Progenitor cell of endocrine pancreas (in vitro differentiated cells): ENCODE measurements around the gene SHQ1. TPM values are rescaled to one million over a fixed set of nuclear protein-coding genes. Genes with fewer than 3 reads are reported as not detected.

ENCODE experiments used
- DNase-seq: peaks from one replicate; pipeline ENCODE4 v3.0.0; 2021; ENCODE audit warnings: low spot score; ENCODE audit not compliant: unreplicated experiment
- H3K27ac Mint-ChIP-seq: 2 replicates; pipeline ENCODE4 v1.8.0; 2021; ENCODE audit warnings: mild to moderate bottlenecking, moderate library complexity, mixed read lengths
- H3K27me3 Mint-ChIP-seq: 2 replicates; pipeline ENCODE4 v1.8.0; 2021; ENCODE audit warnings: mixed read lengths
- H3K36me3 Mint-ChIP-seq: 2 replicates; pipeline ENCODE4 v1.8.0; 2022; ENCODE audit warnings: mixed read lengths; ENCODE audit not compliant: insufficient read depth
- H3K4me1 Mint-ChIP-seq: 2 replicates; pipeline ENCODE4 v1.8.0; 2021; ENCODE audit warnings: low read depth, mixed read lengths
- H3K4me3 Mint-ChIP-seq: 2 replicates; pipeline ENCODE4 v1.8.0; 2021; ENCODE audit warnings: low read depth, mild to moderate bottlenecking, moderate library complexity, mixed read lengths
- H3K9me3 Mint-ChIP-seq: 2 replicates; pipeline ENCODE4 v1.8.0; 2021; ENCODE audit warnings: low read depth, mixed read lengths
- total RNA-seq: library from RNA; stranded (reverse); gene quantifications from 2 replicates; pipeline ENCODE4 v1.2.1, GENCODE V29; 2021
- TF ChIP-seq, protein P1 (sequence below): fragments of 200-600 bp; sonication (generic); IDR thresholded peaks from one replicate; pipeline ENCODE4 v1.5.0; 2021; ENCODE audit warnings: antibody characterized with exemption, mild to moderate bottlenecking; ENCODE audit not compliant: unreplicated experiment

The SHQ1 gene
- total RNA-seq, 1 donor from 2014 or later, result 19.4 TPM

DNA sequence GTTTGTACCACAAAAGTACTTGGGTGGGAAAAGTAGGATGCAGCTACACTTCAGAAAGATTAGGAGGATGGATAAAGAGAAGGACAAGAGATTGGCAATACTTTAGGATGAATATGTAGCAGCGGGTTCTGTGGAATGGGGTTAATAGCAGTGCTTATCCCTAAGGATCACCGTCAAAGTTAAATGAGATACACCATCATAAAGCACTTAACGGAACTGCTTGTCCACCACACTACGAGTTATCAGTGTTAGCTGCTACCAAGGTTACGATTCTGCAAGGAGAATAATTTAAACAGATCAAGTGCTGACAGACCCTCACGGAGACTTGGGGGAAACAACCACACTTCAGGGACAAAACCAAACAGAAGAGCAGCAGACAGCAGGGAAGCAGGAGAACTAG is 963 bp downstream of the SHQ1 start:
- H3K4me1 Mint-ChIP-seq, result peaks cover 17% of the 10 kb centered on the region
- no peaks in the 10 kb centered on the region for H3K36me3 Mint-ChIP-seq
- peak overlapping the region; percentile 50 for H3K27ac Mint-ChIP-seq
- H3K4me3 Mint-ChIP-seq, result peak overlapping the region; percentile 89
- H3K9me3 Mint-ChIP-seq, result no peaks in the 10 kb centered on the region
- DNase-seq, result no peak
- TF ChIP-seq, protein P1, sequence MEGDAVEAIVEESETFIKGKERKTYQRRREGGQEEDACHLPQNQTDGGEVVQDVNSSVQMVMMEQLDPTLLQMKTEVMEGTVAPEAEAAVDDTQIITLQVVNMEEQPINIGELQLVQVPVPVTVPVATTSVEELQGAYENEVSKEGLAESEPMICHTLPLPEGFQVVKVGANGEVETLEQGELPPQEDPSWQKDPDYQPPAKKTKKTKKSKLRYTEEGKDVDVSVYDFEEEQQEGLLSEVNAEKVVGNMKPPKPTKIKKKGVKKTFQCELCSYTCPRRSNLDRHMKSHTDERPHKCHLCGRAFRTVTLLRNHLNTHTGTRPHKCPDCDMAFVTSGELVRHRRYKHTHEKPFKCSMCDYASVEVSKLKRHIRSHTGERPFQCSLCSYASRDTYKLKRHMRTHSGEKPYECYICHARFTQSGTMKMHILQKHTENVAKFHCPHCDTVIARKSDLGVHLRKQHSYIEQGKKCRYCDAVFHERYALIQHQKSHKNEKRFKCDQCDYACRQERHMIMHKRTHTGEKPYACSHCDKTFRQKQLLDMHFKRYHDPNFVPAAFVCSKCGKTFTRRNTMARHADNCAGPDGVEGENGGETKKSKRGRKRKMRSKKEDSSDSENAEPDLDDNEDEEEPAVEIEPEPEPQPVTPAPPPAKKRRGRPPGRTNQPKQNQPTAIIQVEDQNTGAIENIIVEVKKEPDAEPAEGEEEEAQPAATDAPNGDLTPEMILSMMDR, result no peak
- peaks cover 19% of the 10 kb centered on the region for H3K27me3 Mint-ChIP-seq

DNA sequence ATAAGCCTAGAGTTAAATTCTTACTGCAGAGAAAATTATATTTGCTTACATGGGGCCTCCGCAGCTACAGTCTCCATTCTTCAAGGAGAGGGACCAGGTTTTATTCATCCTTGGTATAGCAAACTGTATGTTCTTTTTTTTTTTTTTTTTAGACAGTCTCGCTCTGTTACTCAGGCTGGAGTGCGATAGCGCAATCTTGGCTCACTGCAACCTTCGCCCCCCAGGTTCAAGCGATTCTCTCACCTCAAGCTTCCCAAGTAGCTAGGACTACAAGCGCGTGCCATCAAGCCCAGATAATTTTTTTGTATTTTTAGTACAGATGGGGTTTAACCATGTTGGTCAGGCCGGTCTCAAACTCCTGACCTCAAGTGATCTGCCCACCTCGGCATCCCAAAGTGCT is 2.1 kb downstream of the SHQ1 start:
- peaks cover 8% of the 10 kb centered on the region for H3K36me3 Mint-ChIP-seq
- peaks cover 19% of the 10 kb centered on the region for H3K27me3 Mint-ChIP-seq
- TF ChIP-seq, protein P1, result no peak
- no peak for DNase-seq
- no peak overlapping the region for H3K27ac Mint-ChIP-seq
- H3K4me3 Mint-ChIP-seq, result peak overlapping the region; percentile 25
- H3K9me3 Mint-ChIP-seq, result no peaks in the 10 kb centered on the region
- H3K4me1 Mint-ChIP-seq, result peaks cover 14% of the 10 kb centered on the region

DNA sequence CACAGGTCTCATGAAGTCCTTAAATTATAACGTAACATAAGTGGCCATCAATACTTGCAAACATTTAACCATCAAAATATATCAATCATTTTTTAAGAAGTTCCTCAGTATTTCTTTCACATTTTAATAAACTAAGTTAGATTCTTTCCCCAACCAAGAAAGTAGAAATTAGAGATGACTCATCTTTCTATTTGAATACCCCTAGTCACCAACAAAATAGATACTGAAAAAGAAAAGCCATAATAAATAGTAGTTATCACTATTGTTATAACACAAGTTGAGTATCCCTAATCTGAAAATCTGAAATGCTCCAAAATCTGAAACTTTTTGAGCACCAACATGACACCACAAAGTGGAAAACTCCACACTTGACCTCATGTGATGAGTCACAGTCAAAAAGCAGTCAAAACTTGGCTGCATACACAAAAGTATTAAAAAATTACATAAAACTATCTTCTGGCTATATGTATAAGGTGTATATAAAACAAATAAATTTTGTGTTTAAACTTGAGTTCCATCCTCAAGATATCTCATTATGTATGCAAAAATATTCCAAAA is 3.7 kb downstream of the SHQ1 start:
- Mint-ChIP-seq H3K4me1 (peaks cover 14% of the 10 kb centered on the region), H3K9me3 (no peaks in the 10 kb centered on the region), H3K27ac (no peak overlapping the region), H3K4me3 (no peak overlapping the region), H3K36me3 (peaks cover 15% of the 10 kb centered on the region), H3K27me3 (peaks cover 10% of the 10 kb centered on the region)
- no peak for DNase-seq
- TF ChIP-seq, protein P1, result no peak

DNA sequence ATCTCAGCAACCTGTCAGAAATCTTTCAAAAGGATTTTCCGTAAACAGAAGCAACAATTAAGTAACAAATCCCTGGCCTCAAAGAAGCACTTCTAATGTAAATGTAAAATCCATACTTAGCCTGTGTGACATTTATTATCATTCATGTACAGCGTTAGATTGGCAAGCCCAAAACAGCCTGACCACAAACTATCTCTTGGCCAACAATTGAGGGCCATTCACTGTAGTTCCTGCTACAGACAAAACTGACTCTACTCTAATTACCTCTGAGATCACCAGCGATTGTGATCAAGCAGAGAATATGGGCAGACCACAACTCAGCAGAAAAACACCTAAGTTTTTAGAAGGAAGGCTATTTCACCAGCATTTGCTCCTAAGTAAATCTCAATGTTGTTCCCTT is 9.2 kb downstream of the SHQ1 start:
- Mint-ChIP-seq H3K27ac (no peak overlapping the region), H3K9me3 (no peaks in the 10 kb centered on the region), H3K27me3 (no peaks in the 10 kb centered on the region), H3K4me3 (no peak overlapping the region), H3K36me3 (peaks cover 18% of the 10 kb centered on the region), H3K4me1 (no peaks in the 10 kb centered on the region)
- TF ChIP-seq, protein P1, result no peak
- DNase-seq, result no peak

DNA sequence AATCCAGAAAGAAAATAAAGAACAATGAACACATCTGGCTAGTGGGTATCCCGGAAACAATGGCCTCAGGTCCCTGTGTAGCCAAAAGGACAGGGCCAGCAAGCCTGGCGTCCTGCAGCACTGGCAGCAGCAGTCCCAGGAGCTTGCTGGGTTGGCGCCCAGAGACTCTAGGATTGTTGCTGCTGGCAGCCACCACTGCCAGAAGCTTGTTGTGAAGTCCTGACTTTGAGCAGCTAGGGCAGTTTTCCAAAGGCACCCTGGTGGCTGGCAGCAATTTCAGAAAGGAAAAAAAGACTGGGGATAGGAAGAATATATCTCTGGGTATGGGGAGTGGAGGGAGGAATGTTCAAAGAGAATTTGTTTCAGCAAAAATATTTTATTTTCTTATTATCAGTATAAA is 11.3 kb downstream of the SHQ1 start:
- Mint-ChIP-seq H3K27ac (no peak overlapping the region), H3K27me3 (no peaks in the 10 kb centered on the region), H3K4me3 (no peak overlapping the region), H3K4me1 (no peaks in the 10 kb centered on the region), H3K9me3 (no peaks in the 10 kb centered on the region), H3K36me3 (peaks cover 15% of the 10 kb centered on the region)
- no peak for DNase-seq
- TF ChIP-seq, protein P1, result no peak
